Left lung (tissue), 10 donors: Measurements from ENCODE around the gene CEACAM5. TPM values are rescaled to one million over a fixed set of nuclear protein-coding genes. Genes with fewer than 3 reads are reported as not detected.
A peak's percentile ranks its signal among the peaks of the same experiment; 100 is the strongest.
"Not testable (repeated sequence)": the region's sequence is repeated elsewhere in the genome, so short reads cannot be mapped to it uniquely, and the experiment has no call there.

Experiments
- ATAC-seq: fragments of 200-7000 bp; cut with Tn5 transposase; one replicate; pipeline ENCODE4 v1.9.1; 2020; ENCODE audit warnings: moderate library complexity
- DNase-seq, 4 donors: peaks; one replicate each; pipeline ENCODE4 v3.0.0-alpha.2; 2013 to 2020
- H3K27ac ChIP-seq, 2 donors: fragments of 200-600 bp; sonication (generic) in 1 of 2; one replicate each; pipeline versions ENCODE4 v1.5.0 to v1.8.0; 2020 to 2021
- H3K27me3 ChIP-seq, 2 donors: fragments of 200-600 bp; sonication (generic) in 1 of 2; one replicate each; pipeline versions ENCODE4 v1.5.0 to v1.8.0; 2020 to 2021
- H3K36me3 ChIP-seq, 2 donors: fragments of 200-600 bp; sonication (generic) in 1 of 2; one replicate each; pipeline versions ENCODE4 v1.5.0 to v1.8.0; 2020 to 2021
- H3K4me1 ChIP-seq, 2 donors: fragments of 200-600 bp; one replicate each; pipeline ENCODE4 v1.8.0; 2021
- H3K4me3 ChIP-seq, 2 donors: fragments of 200-600 bp; sonication (generic) in 1 of 2; one replicate each; pipeline versions ENCODE4 v1.5.0 to v1.8.0; 2020 to 2021; ENCODE audit warnings: mild to moderate bottlenecking in 1 of 2
- H3K9me3 ChIP-seq, 2 donors: fragments of 200-600 bp; sonication (generic) in 1 of 2; one replicate each; pipeline versions ENCODE4 v1.5.0 to v1.8.0; 2020 to 2021
- intact Hi-C, 2 donors: fragments of 100-400 bp; cut with DNase I; formaldehyde crosslinking; loops; one replicate each; pipeline versions ENCODE4 v1.11.2 to v1.14.2; 2022
- polyA plus RNA-seq, 6 donors: library from polyadenylated mRNA; unstranded; fragments of 120-200 nt; gene quantifications; one replicate each; pipeline ENCODE4 v1.2.1, GENCODE V29; 2013; ENCODE audit not compliant: insufficient read length in 6 of 6
- total RNA-seq, 2 donors: library from RNA; stranded (reverse); fragmentation: NEBNext Ultra II Directional; extraction: Animal tissue kit (Norgen Biotek cat#: 25700); gene quantifications; one replicate each; pipeline ENCODE4 v1.2.1, GENCODE V29; 2021
- TF ChIP-seq, protein P1 (sequence below), 2 donors: fragments of 200-600 bp; sonication (generic) in 1 of 2; IDR thresholded peaks; one replicate each; pipeline versions ENCODE4 v1.5.0 to v1.8.0; 2021; ENCODE audit warnings: antibody characterized with exemption in 2 of 2
- donor health status: DM: no; HTN: yes; CAD: no.
- donor health status: DM: no; HTN: no; CAD: no.

CEACAM5 gene
- total and polyA plus RNA-seq, 8 donors = 0.10 to 31.1 (median 0.18) TPM

DNA sequence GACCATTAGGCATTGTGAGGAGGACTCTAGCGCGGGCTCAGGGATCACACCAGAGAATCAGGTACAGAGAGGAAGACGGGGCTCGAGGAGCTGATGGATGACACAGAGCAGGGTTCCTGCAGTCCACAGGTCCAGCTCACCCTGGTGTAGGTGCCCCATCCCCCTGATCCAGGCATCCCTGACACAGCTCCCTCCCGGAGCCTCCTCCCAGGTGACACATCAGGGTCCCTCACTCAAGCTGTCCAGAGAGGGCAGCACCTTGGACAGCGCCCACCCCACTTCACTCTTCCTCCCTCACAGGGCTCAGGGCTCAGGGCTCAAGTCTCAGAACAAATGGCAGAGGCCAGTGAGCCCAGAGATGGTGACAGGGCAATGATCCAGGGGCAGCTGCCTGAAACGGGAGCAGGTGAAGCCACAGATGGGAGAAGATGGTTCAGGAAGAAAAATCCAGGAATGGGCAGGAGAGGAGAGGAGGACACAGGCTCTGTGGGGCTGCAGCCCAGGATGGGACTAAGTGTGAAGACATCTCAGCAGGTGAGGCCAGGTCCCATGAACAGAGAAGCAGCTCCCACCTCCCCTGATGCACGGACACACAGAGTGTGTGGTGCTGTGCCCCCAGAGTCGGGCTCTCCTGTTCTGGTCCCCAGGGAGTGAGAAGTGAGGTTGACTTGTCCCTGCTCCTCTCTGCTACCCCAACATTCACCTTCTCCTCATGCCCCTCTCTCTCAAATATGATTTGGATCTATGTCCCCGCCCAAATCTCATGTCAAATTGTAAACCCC lies 2.8 kb upstream of the CEACAM5 start:
- Histone ChIP-seq H3K4me1 (peaks cover 0 to 4% of the 10 kb centered on the region in 2 donors), H3K36me3 (no peaks in the 10 kb centered on the region), H3K27me3 (peaks cover 0 to 74% of the 10 kb centered on the region in 2 donors), H3K4me3 (no peak overlapping the region), H3K9me3 (no peaks in the 10 kb centered on the region), H3K27ac (no peak overlapping the region)
- intact Hi-C loops = no loop called here
- ATAC-seq (peak; percentile 60), DNase-seq (peak in 1 of 4 donors; percentile 42)
- TF ChIP-seq, protein P1, sequence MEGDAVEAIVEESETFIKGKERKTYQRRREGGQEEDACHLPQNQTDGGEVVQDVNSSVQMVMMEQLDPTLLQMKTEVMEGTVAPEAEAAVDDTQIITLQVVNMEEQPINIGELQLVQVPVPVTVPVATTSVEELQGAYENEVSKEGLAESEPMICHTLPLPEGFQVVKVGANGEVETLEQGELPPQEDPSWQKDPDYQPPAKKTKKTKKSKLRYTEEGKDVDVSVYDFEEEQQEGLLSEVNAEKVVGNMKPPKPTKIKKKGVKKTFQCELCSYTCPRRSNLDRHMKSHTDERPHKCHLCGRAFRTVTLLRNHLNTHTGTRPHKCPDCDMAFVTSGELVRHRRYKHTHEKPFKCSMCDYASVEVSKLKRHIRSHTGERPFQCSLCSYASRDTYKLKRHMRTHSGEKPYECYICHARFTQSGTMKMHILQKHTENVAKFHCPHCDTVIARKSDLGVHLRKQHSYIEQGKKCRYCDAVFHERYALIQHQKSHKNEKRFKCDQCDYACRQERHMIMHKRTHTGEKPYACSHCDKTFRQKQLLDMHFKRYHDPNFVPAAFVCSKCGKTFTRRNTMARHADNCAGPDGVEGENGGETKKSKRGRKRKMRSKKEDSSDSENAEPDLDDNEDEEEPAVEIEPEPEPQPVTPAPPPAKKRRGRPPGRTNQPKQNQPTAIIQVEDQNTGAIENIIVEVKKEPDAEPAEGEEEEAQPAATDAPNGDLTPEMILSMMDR (IDR thresholded peaks at IDR 0.05) = no peak

- ATAC-seq = peak; percentile 97
- H3K4me3 ChIP-seq = peak overlapping the region in 1 of 2 donors; percentile 30
- intact Hi-C loops = no loop called here
Measured at GRCh38 chr19:41706741-41707501, 1.5 kb upstream of the CEACAM5 start.

GRCh38 chr19:41707502-41707812 lies 969 bp upstream of the CEACAM5 start:
- TF ChIP-seq, protein P1 (IDR thresholded peaks at IDR 0.05) = no peak
- Histone ChIP-seq H3K9me3 (no peaks in the 10 kb centered on the region), H3K36me3 (no peaks in the 10 kb centered on the region), H3K4me3 (no peak overlapping the region), H3K27ac (no peak overlapping the region), H3K4me1 (peaks cover 0 to 4% of the 10 kb centered on the region in 2 donors), H3K27me3 (peaks cover 0 to 56% of the 10 kb centered on the region in 2 donors)
- no peak for ATAC-seq
- DNase-seq = no peak
- intact Hi-C loops = no loop called here

More at GRCh38 chr19:41706741-41707501, 1.5 kb upstream of the CEACAM5 start:
- H3K27me3 ChIP-seq = peaks cover 0 to 61% of the 10 kb centered on the region in 2 donors
- H3K4me1 ChIP-seq = peaks cover 0 to 4% of the 10 kb centered on the region in 2 donors
- H3K9me3 ChIP-seq = no peaks in the 10 kb centered on the region
- DNase-seq = peak in 3 of 4 donors; percentile 30 to 92 (median 64)
- H3K36me3 ChIP-seq = no peaks in the 10 kb centered on the region
- TF ChIP-seq, protein P1 (IDR thresholded peaks at IDR 0.05) = peak; percentile 56 to 91
- H3K27ac ChIP-seq = no peak overlapping the region

GRCh38 chr19:41707871-41708371 lies 505 bp upstream of the CEACAM5 start:
- H3K27me3 ChIP-seq = peaks cover 0 to 56% of the 10 kb centered on the region in 2 donors
- ATAC-seq = no peak
- H3K27ac ChIP-seq = no peak overlapping the region
- intact Hi-C loops = no loop called here
- peaks cover 0 to 4% of the 10 kb centered on the region in 2 donors for H3K4me1 ChIP-seq
- TF ChIP-seq, protein P1 (IDR thresholded peaks at IDR 0.05) = no peak
- no peak overlapping the region for H3K4me3 ChIP-seq
- no peak for DNase-seq
- H3K36me3 ChIP-seq = no peaks in the 10 kb centered on the region
- H3K9me3 ChIP-seq = no peaks in the 10 kb centered on the region

GRCh38 chr19:41709516-41709915 lies 1.1 kb downstream of the CEACAM5 start:
- H3K4me1 ChIP-seq, DNase-seq, H3K27ac ChIP-seq, H3K9me3 ChIP-seq, ATAC-seq, H3K36me3 ChIP-seq, H3K4me3 ChIP-seq, intact Hi-C loops: not testable (repeated sequence)
- H3K27me3 ChIP-seq = peaks cover 0 to 51% of the 10 kb centered on the region in 2 donors
